Type B pancreatic cell (in vitro differentiated cells): ENCODE results near the gene MAPKBP1. TPM values are rescaled to one million over a fixed set of nuclear protein-coding genes. Genes with fewer than 3 reads are reported as not detected.

Experiments used
- DNase-seq: peaks from one replicate; pipeline ENCODE4 v3.0.0; 2021; ENCODE audit warnings: mixed read lengths; ENCODE audit not compliant: unreplicated experiment; ENCODE audit errors: extremely low spot score
- H3K27ac Mint-ChIP-seq: 2 replicates; pipeline ENCODE4 v1.8.0; 2021; ENCODE audit warnings: mild to moderate bottlenecking, mixed read lengths
- H3K27me3 Mint-ChIP-seq: 2 replicates; pipeline ENCODE4 v1.8.0; 2021; ENCODE audit warnings: mixed read lengths
- H3K36me3 Mint-ChIP-seq: 2 replicates; pipeline ENCODE4 v1.8.0; 2021; ENCODE audit warnings: mixed read lengths
- H3K4me1 Mint-ChIP-seq: one replicate; pipeline ENCODE4 v1.8.0; 2021; ENCODE audit warnings: mixed read lengths; ENCODE audit not compliant: unreplicated experiment
- H3K4me3 Mint-ChIP-seq: 2 replicates; pipeline ENCODE4 v1.8.0; 2021; ENCODE audit warnings: mild to moderate bottlenecking, mixed read lengths
- H3K9me3 Mint-ChIP-seq: 2 replicates; pipeline ENCODE4 v1.8.0; 2021; ENCODE audit warnings: mixed read lengths
- CTCF ChIP-seq: fragments of 200-600 bp; sonication (generic); conservative IDR thresholded peaks from 2 replicates; pipeline ENCODE4 v1.5.0; 2021; ENCODE audit warnings: antibody characterized with exemption, mild to moderate bottlenecking
- total RNA-seq: library from RNA; stranded (reverse); gene quantifications from 2 replicates; pipeline ENCODE4 v1.2.1, GENCODE V29; 2021; ENCODE audit warnings: low replicate concordance

The MAPKBP1 gene
- total RNA-seq, 1 donor from 2014 or later, result 34.8 TPM

GRCh38 chr15:41821831-41822230 is 47.5 kb downstream of the MAPKBP1 start:
- Mint-ChIP-seq H3K27ac (no peak overlapping the region), H3K4me1 (no peaks in the 10 kb centered on the region), H3K4me3 (no peak overlapping the region), H3K36me3 (no peaks in the 10 kb centered on the region), H3K27me3 (no peaks in the 10 kb centered on the region), H3K9me3 (no peaks in the 10 kb centered on the region)
- no peak for DNase-seq
- TF ChIP-seq CTCF, result no peak

- H3K36me3 Mint-ChIP-seq, result no peaks in the 10 kb centered on the region
- no peak for TF ChIP-seq CTCF
- no peak overlapping the region for H3K27ac Mint-ChIP-seq
- H3K27me3 Mint-ChIP-seq, result no peaks in the 10 kb centered on the region
- no peak for DNase-seq
- H3K9me3 Mint-ChIP-seq, result no peaks in the 10 kb centered on the region
- no peaks in the 10 kb centered on the region for H3K4me1 Mint-ChIP-seq
- H3K4me3 Mint-ChIP-seq, result no peak overlapping the region
Observed at GRCh38 chr15:41822471-41822870, 48.2 kb downstream of the MAPKBP1 start.

- Mint-ChIP-seq H3K27me3 (no peaks in the 10 kb centered on the region), H3K27ac (no peak overlapping the region)
Observed at GRCh38 chr15:41822957-41823356, 48.7 kb downstream of the MAPKBP1 start.

GRCh38 chr15:41823502-41823901 is 49.2 kb downstream of the MAPKBP1 start:
- Mint-ChIP-seq H3K4me1 (peaks cover under 1% of the 10 kb centered on the region), H3K4me3 (no peak overlapping the region), H3K27ac (no peak overlapping the region), H3K27me3 (no peaks in the 10 kb centered on the region), H3K9me3 (no peaks in the 10 kb centered on the region), H3K36me3 (no peaks in the 10 kb centered on the region)
- DNase-seq, result no peak
- no peak for TF ChIP-seq CTCF

More at GRCh38 chr15:41822957-41823356, 48.7 kb downstream of the MAPKBP1 start:
- Mint-ChIP-seq H3K4me1 (no peaks in the 10 kb centered on the region), H3K9me3 (no peaks in the 10 kb centered on the region), H3K36me3 (no peaks in the 10 kb centered on the region), H3K4me3 (no peak overlapping the region)
- no peak for TF ChIP-seq CTCF
- no peak for DNase-seq

GRCh38 chr15:41824062-41824745 is 49.9 kb downstream of the MAPKBP1 start:
- H3K9me3 Mint-ChIP-seq, result no peaks in the 10 kb centered on the region
- no peak overlapping the region for H3K27ac Mint-ChIP-seq
- H3K27me3 Mint-ChIP-seq, result no peaks in the 10 kb centered on the region
- DNase-seq, result no peak
- no peak for TF ChIP-seq CTCF
- H3K4me1 Mint-ChIP-seq, result peaks cover 6% of the 10 kb centered on the region
- H3K36me3 Mint-ChIP-seq, result no peaks in the 10 kb centered on the region
- H3K4me3 Mint-ChIP-seq, result no peak overlapping the region
